IPS-15b (cell line): ENCODE data around the gene BACH1.

ENCODE experiments used
- H3K27me3 ChIP-seq: one replicate; pipeline ENCODE4 v1.6.1; 2013; ENCODE audit warnings: low read length; ENCODE audit not compliant: control insufficient read depth, insufficient read depth
- H3K36me3 ChIP-seq: one replicate; pipeline ENCODE4 v1.6.1; 2013; ENCODE audit warnings: low read length; ENCODE audit not compliant: control insufficient read depth, insufficient read depth
- H3K4me1 ChIP-seq: one replicate; pipeline ENCODE4 v1.6.1; 2013; ENCODE audit warnings: mild to moderate bottlenecking, low read length; ENCODE audit not compliant: control insufficient read depth, insufficient read depth
- H3K4me3 ChIP-seq: one replicate; pipeline ENCODE4 v1.5.1; 2013; ENCODE audit warnings: low read depth, low read length
- H3K9ac ChIP-seq: one replicate; pipeline ENCODE4 v1.6.1; 2013; ENCODE audit warnings: low read depth, mild to moderate bottlenecking, low read length
- H3K9me3 ChIP-seq: one replicate; pipeline ENCODE4 v1.6.1; 2013; ENCODE audit warnings: mild to moderate bottlenecking, low read length; ENCODE audit not compliant: control insufficient read depth, insufficient read depth

BACH1 gene

DNA sequence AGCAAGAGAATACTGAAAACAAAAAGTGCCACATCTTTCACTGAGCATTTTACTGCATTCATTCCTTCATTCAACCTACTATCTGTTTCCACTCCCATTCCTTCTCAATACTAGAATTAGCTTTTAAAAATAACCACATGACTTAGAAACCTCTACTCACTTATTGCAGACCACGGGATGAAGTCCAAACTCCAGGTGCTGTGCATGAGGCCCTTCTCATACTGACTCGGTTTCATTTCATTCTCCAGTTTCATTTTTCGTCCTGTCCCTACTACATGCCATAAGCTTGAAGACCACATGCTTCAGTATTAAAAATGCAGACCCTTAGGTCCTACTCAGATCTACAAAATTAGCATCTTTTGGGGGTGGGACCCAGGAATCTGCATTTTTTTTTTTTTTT is 2.3 kb upstream of the BACH1 start:
- Histone ChIP-seq H3K27me3 (peaks cover 11% of the 10 kb centered on the region), H3K9me3 (no peaks in the 10 kb centered on the region), H3K4me1 (peaks cover 8% of the 10 kb centered on the region), H3K36me3 (no peaks in the 10 kb centered on the region), H3K9ac (no peak overlapping the region), H3K4me3 (no peak overlapping the region)

DNA sequence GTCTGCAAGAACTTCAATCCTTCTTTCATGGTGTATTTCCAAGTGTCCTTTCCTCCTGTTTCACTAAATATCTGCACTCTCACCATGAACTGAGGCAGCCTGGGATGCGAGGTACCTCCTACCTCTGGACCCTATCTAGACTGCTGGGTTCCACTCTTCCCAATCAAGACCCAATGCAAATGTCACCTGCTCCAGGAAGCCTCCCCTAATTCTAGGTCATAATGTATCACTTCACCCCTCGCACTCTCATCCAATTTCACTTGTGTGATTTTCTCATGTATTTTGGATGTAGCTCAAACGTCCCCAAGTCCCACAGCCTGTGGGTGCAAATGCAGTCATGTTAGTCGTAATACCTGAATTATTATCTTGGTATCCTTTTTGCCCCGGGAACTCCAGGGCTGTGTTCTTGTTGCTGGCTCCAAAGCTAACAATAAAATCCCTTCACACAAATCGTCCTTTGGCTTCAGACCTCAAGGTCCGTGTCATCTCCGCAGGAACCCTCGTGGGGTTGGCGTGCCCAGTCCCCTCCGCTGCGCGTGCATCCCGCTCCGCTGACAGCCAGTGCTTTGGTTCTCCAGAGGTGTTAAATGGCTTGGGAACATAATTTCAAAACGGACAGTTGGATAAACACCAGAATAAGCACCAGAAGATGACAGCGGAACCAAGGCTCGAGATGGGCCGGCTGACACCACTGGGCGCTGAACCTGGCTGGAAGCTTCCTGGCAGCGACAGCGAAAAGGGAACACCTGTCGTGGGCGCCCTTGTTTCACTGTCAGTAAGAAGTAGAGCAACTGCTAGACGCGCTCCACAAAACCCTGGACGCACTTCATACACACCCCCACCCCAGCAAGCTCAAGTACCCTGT is 1.0 kb upstream of the BACH1 start:
- Histone ChIP-seq H3K36me3 (no peaks in the 10 kb centered on the region), H3K4me1 (peaks cover 16% of the 10 kb centered on the region), H3K4me3 (peak overlapping the region; percentile 67), H3K9me3 (no peaks in the 10 kb centered on the region), H3K27me3 (peaks cover 11% of the 10 kb centered on the region), H3K9ac (no peak overlapping the region)

DNA sequence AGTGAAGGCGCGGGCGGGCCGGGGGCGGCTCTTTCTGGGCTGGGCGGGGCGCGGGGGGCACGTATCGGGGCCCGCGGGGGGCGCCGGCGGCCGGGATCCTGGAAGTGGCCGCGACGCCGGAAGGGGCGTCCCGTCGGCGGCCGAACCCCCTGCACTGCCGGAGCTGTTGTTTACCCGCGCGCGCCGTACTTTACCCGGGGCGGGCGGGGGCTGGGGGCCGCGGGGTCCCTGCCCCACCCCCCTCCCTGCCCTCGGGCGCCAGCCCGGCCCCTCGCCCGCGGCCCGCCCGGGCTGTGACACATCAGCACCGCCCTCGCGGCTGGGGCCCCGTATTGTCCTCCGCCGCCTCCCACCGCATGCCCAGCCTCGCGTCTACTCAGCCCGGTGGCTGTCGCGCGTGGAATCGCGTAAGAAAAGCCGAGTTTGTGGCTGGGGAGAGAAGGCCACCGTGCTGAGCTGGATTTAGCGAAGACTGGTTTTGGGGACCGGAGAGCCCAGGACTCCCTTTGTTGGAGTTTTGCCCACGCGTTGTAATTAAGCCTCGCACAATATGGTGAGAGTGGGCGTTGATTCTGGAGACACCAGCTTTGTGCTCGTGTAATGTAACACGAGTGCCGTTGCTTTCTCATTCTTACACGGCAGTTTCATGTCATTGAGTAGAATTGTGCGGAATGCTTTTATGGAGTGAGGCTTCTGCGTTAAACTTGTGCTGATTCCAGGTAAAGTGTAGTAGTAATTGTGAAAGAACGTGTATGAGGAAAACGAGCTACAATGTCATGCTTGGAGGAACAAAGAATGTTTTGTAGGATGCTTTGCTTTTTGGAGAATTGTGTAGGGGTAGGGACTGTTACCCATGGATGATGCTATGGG is 559 bp downstream of the BACH1 start:
- Histone ChIP-seq H3K9ac (peak overlapping the region; percentile 71), H3K4me3 (peak overlapping the region; percentile 91), H3K9me3 (no peaks in the 10 kb centered on the region), H3K4me1 (peaks cover 16% of the 10 kb centered on the region), H3K27me3 (peaks cover 11% of the 10 kb centered on the region), H3K36me3 (no peaks in the 10 kb centered on the region)

DNA sequence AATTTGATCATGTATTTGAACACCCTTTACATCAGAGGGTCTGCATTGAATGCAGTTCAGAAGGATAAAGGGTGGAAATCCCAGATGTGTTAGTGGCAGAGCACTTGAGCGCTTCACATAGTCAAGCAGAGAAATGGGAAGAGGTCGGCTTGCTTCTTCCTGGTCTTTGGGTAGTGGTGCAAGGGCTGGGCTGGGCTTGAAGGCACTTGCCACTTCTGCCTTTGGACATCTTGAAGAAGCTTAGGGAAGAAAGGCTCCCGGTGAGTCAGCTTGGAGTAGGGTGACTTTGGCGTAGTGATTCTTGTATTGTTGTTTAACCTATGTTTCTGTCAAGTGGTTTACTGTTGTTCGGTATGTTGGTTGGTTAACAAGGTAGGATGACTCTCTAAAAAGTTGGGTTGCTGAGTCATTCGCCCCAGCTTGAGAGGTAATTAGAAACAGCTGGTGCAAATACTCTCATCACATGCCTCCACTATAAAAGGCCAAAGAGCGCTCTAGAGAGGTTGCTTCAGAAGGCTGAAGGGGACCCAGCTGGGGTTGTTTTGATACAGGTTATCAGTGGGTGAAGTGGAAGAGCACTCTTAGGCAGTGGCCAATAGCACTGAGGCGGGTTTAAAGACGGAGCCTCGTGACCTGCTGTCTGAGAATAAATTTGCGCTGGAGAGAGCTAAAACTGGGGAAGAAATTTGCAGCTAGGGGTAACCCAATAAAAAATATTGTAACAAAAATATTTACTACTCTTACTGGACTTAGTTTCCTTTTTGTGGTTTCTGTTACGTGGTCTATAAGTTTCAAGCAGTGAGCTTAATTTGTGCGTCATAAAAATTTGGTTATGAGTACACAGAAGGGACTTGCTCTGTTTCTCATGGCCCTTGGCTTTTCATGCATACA is 1.4 kb downstream of the BACH1 start:
- peaks cover 16% of the 10 kb centered on the region for H3K4me1 ChIP-seq
- peak overlapping the region; percentile 71 for H3K9ac ChIP-seq
- peak overlapping the region; percentile 91 for H3K4me3 ChIP-seq

DNA sequence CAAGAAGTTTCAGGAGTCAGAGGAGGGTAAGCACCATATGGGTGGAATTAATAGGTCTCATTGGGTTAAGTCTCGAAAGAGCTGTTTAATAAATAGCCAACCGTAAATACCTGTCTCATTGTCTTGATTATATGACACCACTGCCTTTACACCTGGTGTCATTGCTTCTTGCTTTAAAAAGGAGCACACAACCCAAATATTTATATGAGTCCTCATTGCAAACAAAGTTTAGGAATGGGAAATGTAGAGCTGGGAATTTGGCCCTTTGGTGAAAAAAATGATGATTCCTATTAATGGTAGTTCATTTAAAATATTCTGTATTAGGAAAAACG is 2.1 kb downstream of the BACH1 start:
- H3K4me3 ChIP-seq: peak overlapping the region; percentile 91
- peaks cover 16% of the 10 kb centered on the region for H3K4me1 ChIP-seq
- H3K9me3 ChIP-seq: no peaks in the 10 kb centered on the region
- peaks cover 11% of the 10 kb centered on the region for H3K27me3 ChIP-seq
- H3K9ac ChIP-seq: no peak overlapping the region
- H3K36me3 ChIP-seq: no peaks in the 10 kb centered on the region

More for the DNA sequence above, 1.4 kb downstream of the BACH1 start:
- Histone ChIP-seq H3K36me3 (no peaks in the 10 kb centered on the region), H3K27me3 (peaks cover 11% of the 10 kb centered on the region), H3K9me3 (no peaks in the 10 kb centered on the region)

DNA sequence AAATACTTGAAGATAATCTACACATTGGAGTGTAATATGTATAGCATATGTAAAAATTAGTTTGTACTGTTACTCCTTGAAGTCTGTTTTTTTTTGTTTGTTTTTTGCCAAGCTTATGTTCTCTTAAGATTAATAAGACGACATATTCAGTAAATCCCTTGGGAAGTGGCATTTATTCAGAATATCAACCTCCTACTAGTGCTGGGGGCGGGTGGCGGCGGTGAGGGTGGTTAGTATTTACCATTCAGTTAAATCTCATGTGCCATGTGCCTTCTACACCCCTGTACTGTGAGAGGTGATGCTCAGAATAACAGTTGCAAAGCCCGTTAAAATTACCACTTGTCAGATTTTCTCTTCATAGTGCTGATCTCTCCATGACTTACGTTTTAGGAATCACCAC is 3.0 kb downstream of the BACH1 start:
- H3K9me3 ChIP-seq: no peaks in the 10 kb centered on the region
- peaks cover 19% of the 10 kb centered on the region for H3K4me1 ChIP-seq
- H3K27me3 ChIP-seq: peaks cover 11% of the 10 kb centered on the region
- H3K9ac ChIP-seq: no peak overlapping the region
- H3K36me3 ChIP-seq: no peaks in the 10 kb centered on the region
- H3K4me3 ChIP-seq: no peak overlapping the region

DNA sequence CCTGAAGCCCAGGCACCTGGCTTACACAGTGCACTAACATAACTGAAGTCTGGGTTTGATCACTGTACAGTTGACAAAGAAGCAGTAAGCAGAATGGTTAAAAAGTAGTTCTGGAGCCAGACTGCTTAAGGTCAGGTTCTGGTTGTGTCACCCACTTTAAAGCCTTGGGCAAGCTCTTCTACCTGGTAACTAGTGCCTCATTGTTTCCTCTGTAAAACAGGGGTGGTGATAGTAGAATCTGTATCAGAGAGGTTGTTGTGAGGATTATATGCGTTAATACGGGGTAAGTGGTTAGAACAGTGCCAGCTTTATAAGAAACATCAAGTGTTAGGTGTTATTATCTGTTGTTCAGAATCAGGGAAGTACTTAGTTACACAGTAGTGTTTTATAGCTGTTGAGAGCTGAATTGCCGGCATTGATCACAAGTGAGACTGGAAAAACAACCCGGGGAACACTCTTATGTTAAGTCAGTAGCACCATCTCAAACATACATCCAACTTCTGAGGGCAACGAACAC is 3.7 kb downstream of the BACH1 start:
- no peak overlapping the region for H3K4me3 ChIP-seq
- no peak overlapping the region for H3K9ac ChIP-seq

DNA sequence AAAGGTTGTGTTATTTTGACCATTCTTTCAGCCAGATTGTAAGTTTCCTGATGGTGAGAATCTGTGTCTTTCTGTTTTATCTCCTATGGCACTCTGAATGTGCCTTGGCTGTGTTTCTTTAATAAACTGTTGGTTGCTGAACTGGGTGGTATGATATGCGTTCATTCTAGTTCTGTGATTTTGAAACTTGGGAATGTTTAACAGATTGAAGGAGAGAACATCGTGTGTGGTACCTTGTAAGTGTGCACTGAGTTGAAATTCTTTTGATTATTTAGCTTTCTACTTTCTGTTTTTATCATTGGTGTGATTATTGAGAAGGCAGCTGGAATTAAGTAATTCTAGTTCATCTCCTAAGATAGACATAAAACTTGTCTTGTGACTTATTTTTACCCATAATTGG is 4.6 kb downstream of the BACH1 start:
- Histone ChIP-seq H3K4me1 (peaks cover 19% of the 10 kb centered on the region), H3K36me3 (no peaks in the 10 kb centered on the region), H3K9me3 (no peaks in the 10 kb centered on the region), H3K27me3 (no peaks in the 10 kb centered on the region), H3K4me3 (no peak overlapping the region), H3K9ac (no peak overlapping the region)

More for the DNA sequence above, 3.7 kb downstream of the BACH1 start:
- Histone ChIP-seq H3K9me3 (no peaks in the 10 kb centered on the region), H3K4me1 (peaks cover 19% of the 10 kb centered on the region), H3K27me3 (peaks cover 8% of the 10 kb centered on the region), H3K36me3 (no peaks in the 10 kb centered on the region)

DNA sequence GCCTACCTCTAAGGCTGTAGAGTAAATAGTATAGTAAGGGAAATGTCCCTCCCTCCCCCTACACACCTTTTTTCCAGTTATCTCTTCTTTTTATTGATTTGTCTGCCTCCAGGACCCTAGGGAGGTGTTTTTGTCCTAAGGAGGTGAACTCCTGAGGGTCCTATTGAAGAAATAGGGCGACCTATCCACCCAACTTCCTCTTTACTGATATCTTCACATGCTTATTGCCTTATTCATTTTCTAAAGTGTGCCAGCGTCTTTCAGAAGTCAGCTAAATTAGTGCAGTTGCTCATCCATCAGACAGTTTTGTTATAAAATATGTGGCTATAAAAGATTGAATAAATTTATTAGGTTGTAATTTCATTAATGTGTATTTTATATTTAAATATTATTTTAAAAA is 5.9 kb downstream of the BACH1 start:
- peaks cover 19% of the 10 kb centered on the region for H3K4me1 ChIP-seq

DNA sequence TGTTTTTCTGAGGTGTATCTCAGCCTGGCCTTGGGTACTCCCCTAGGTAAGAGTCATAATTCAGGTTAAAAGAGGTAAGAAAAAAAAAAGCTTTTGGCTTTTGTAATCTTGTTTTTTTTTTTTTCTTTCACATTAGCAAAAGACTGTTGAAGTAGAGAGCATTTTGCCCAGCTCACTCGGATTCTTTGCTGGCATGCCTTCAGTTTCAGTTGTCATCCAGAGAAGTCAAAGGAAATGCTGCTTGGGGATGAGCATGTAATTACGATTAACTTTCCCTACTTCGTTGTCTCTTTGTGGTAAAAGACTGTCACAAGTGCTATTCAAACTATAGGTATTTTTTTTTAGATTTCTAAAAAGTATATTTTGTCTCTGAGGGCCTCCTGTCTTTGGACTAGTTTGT is 6.3 kb downstream of the BACH1 start:
- no peaks in the 10 kb centered on the region for H3K27me3 ChIP-seq
- H3K4me1 ChIP-seq: peaks cover 17% of the 10 kb centered on the region
- no peaks in the 10 kb centered on the region for H3K9me3 ChIP-seq
- no peaks in the 10 kb centered on the region for H3K36me3 ChIP-seq
- H3K9ac ChIP-seq: no peak overlapping the region
- H3K4me3 ChIP-seq: no peak overlapping the region

More for the DNA sequence above, 5.9 kb downstream of the BACH1 start:
- no peaks in the 10 kb centered on the region for H3K36me3 ChIP-seq
- no peaks in the 10 kb centered on the region for H3K9me3 ChIP-seq
- no peaks in the 10 kb centered on the region for H3K27me3 ChIP-seq
- H3K9ac ChIP-seq: no peak overlapping the region
- no peak overlapping the region for H3K4me3 ChIP-seq

DNA sequence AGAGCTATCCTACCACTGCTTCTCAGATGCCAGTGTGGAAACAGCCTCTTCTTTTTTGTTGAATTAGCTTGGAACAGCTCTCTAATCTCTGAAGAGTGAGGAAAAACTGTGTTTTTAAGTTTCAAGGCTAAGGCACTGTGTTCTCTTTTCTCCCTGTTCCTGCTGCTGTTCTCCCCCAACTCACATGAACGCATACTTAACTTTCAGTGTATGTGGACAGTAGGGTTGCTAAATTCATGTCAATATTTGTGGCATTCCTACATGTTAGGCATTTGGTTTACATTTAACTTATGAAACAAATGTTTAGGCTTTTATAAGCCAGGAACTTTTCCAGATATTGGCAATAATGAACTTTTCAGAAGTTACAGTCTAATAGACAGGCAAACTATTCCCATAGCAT is 6.8 kb downstream of the BACH1 start:
- peaks cover 17% of the 10 kb centered on the region for H3K4me1 ChIP-seq
- no peaks in the 10 kb centered on the region for H3K9me3 ChIP-seq
- H3K4me3 ChIP-seq: no peak overlapping the region
- H3K27me3 ChIP-seq: no peaks in the 10 kb centered on the region
- H3K36me3 ChIP-seq: no peaks in the 10 kb centered on the region
- H3K9ac ChIP-seq: no peak overlapping the region
